IPS-15b (cell line): ENCODE data around the gene DMGDH.

ENCODE experiments used
- H3K27me3 ChIP-seq: one replicate; pipeline ENCODE4 v1.6.1; 2013; ENCODE audit warnings: low read length; ENCODE audit not compliant: control insufficient read depth, insufficient read depth
- H3K36me3 ChIP-seq: one replicate; pipeline ENCODE4 v1.6.1; 2013; ENCODE audit warnings: low read length; ENCODE audit not compliant: control insufficient read depth, insufficient read depth
- H3K4me1 ChIP-seq: one replicate; pipeline ENCODE4 v1.6.1; 2013; ENCODE audit warnings: mild to moderate bottlenecking, low read length; ENCODE audit not compliant: control insufficient read depth, insufficient read depth
- H3K4me3 ChIP-seq: one replicate; pipeline ENCODE4 v1.5.1; 2013; ENCODE audit warnings: low read depth, low read length
- H3K9ac ChIP-seq: one replicate; pipeline ENCODE4 v1.6.1; 2013; ENCODE audit warnings: low read depth, mild to moderate bottlenecking, low read length
- H3K9me3 ChIP-seq: one replicate; pipeline ENCODE4 v1.6.1; 2013; ENCODE audit warnings: mild to moderate bottlenecking, low read length; ENCODE audit not compliant: control insufficient read depth, insufficient read depth

DMGDH gene

DNA sequence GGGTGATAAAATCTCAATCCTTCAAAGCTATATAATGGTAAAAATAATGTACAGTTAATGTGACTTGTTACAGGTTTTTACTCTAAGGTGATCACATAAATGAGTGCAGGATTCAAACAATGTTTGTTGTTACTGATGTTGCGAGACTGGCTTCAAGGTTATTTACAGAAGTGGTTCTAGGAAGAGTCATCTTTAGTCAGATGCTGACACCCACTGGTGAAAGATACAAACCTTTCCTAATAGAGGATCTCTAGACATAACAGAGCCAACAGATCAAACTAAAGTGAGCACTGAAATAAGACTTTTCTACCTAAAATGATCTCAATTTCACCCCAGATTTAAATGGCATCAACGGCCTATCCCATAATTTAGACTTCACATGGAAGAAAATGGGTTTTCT lies 104.6 kb downstream of the DMGDH start:
- Histone ChIP-seq H3K36me3 (no peaks in the 10 kb centered on the region), H3K9me3 (no peaks in the 10 kb centered on the region), H3K9ac (no peak overlapping the region), H3K4me3 (no peak overlapping the region), H3K4me1 (no peaks in the 10 kb centered on the region), H3K27me3 (no peaks in the 10 kb centered on the region)

GRCh38 chr5:78961743-78962142 lies 107.7 kb downstream of the DMGDH start:
- H3K4me3 ChIP-seq, result no peak overlapping the region
- no peak overlapping the region for H3K9ac ChIP-seq
- H3K36me3 ChIP-seq, result no peaks in the 10 kb centered on the region
- H3K9me3 ChIP-seq, result no peaks in the 10 kb centered on the region
- no peaks in the 10 kb centered on the region for H3K4me1 ChIP-seq
- H3K27me3 ChIP-seq, result no peaks in the 10 kb centered on the region

DNA sequence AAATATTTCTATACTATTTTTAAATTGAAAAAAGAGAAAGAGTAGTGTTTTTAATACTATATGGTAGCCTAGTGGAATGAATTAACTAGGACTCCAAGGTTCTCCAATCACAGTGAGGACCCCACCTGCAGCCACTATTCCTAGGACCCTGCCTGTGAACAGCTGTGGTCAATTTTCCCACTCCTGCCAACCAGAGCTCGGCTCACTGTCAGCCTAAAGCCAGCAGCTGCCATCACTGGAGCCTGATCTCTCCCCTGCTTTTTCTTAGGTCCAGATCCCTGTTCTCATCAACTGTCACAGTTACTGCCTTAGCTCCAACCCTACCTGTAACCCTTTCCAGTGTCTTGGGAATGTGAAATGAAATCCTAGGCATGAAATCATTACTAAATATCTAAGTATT lies 109.7 kb downstream of the DMGDH start:
- no peak overlapping the region for H3K9ac ChIP-seq
- no peaks in the 10 kb centered on the region for H3K4me1 ChIP-seq
- H3K36me3 ChIP-seq, result no peaks in the 10 kb centered on the region
- no peaks in the 10 kb centered on the region for H3K9me3 ChIP-seq
- H3K4me3 ChIP-seq, result no peak overlapping the region
- no peaks in the 10 kb centered on the region for H3K27me3 ChIP-seq

GRCh38 chr5:78958672-78959445 lies 110.6 kb downstream of the DMGDH start:
- Histone ChIP-seq H3K9ac (no peak overlapping the region), H3K9me3 (no peaks in the 10 kb centered on the region), H3K4me1 (no peaks in the 10 kb centered on the region), H3K36me3 (no peaks in the 10 kb centered on the region), H3K27me3 (no peaks in the 10 kb centered on the region), H3K4me3 (no peak overlapping the region)

DNA sequence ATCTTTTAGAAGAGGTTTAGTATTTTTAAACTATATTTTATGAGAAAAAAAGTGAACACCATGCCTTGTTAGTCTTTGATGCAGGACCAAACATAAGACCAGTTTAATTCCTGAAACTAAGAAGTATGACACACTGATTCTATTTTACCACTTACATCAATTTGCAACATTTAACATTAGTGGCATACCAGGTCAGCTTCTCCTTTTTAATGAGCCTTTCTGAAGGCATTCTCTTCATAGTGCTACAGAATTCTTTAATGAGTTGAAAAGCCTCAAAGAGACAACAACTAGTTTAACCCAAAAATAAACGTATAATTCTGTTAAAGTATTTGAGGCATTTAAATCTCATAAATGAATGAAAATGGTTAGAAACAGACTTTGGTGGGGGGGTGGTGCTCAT lies 112.6 kb downstream of the DMGDH start:
- H3K4me3 ChIP-seq, result no peak overlapping the region

DNA sequence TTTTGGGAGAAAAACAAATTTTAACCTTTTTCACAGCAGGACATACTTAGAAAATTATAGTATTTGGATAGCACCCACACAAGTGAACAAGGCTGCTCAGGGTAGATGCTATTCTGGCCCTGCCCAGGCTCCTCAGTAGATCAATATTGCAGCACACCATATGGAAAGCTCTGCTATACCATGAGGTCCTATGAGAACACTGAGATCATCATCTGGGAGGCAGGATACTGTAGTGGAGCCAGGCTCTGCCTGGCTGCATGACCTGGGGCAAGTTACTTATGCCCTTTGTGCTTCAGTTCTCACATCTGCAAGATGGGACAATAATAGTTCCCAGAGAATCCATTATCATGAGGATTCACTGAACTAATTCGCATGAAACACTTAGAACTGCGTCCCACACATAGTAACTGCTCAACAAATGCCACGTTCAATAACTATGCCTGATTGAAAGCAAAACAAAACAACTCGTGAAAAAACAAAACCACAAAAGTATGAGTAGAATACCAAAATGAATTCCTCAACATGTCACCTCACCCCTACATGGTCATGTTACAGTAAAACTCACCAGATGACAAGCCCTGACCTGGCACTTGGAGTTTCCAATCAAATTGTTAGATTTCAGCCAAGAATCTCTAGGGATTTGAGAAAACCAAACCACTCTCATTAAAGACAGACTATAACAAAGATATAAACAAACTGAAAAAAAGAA lies 116.2 kb downstream of the DMGDH start:
- Histone ChIP-seq H3K36me3 (no peaks in the 10 kb centered on the region), H3K9ac (no peak overlapping the region), H3K9me3 (no peaks in the 10 kb centered on the region), H3K4me1 (no peaks in the 10 kb centered on the region), H3K4me3 (no peak overlapping the region), H3K27me3 (no peaks in the 10 kb centered on the region)

More for the DNA sequence above, 112.6 kb downstream of the DMGDH start:
- Histone ChIP-seq H3K9me3 (no peaks in the 10 kb centered on the region), H3K36me3 (no peaks in the 10 kb centered on the region), H3K4me1 (no peaks in the 10 kb centered on the region), H3K27me3 (no peaks in the 10 kb centered on the region), H3K9ac (no peak overlapping the region)
